Measurements from ENCODE around the gene FAM53C.
"Not testable (repeated sequence)": the region's sequence is repeated elsewhere in the genome, so short reads cannot be mapped to it uniquely, and the experiment has no call there.

FAM53C gene

GRCh38 chr5:138351517-138351916 is 13.5 kb downstream of the FAM53C start:
- DNase-seq, result no peak

GRCh38 chr5:138352071-138352721 is 14.1 kb downstream of the FAM53C start, which contains the start of gene KDM3B:
TSS of gene KDM3B (plus strand) at chr5:138352685. CDS start at chr5:138352796, 111 bp downstream.
- DNase-seq, result peak; percentile 92 to 98

- DNase-seq, result peak; percentile 80 to 87
These were observed 14.9 kb downstream of the FAM53C start for GRCh38 chr5:138352722-138353559.

GRCh38 chr5:138353560-138354080 is 15.6 kb downstream of the FAM53C start:
- peak in 1 of 2 donors; percentile 19 for DNase-seq

GRCh38 chr5:138354387-138354786 is 16.3 kb downstream of the FAM53C start:
- DNase-seq, result no peak

- DNase-seq, result peak; percentile 67 to 68
These were observed 16.9 kb downstream of the FAM53C start for GRCh38 chr5:138354926-138355378.

GRCh38 chr5:138359621-138360020 is 21.6 kb downstream of the FAM53C start:
- DNase-seq, result no peak

GRCh38 chr5:138360941-138361452 is 22.9 kb downstream of the FAM53C start:
- DNase-seq, result no peak

GRCh38 chr5:138364576-138364975 is 26.5 kb downstream of the FAM53C start:
- DNase-seq, result no peak

- DNase-seq, result no peak
These were observed 28.7 kb downstream of the FAM53C start for GRCh38 chr5:138366632-138367382.

- DNase-seq, result peak; percentile 67 to 77
These were observed 31.2 kb downstream of the FAM53C start for GRCh38 chr5:138369261-138369660.

GRCh38 chr5:138369706-138370105 is 31.6 kb downstream of the FAM53C start:
- DNase-seq, result peak; percentile 81 to 94

GRCh38 chr5:138370537-138370936 is 32.5 kb downstream of the FAM53C start:
- peak; percentile 49 to 50 for DNase-seq

GRCh38 chr5:138371454-138371853 is 33.4 kb downstream of the FAM53C start:
- DNase-seq, result no peak

- no peak for DNase-seq
These were observed 34.2 kb downstream of the FAM53C start for GRCh38 chr5:138372225-138372624.

- DNase-seq, result no peak
These were observed 34.6 kb downstream of the FAM53C start for GRCh38 chr5:138372653-138373052.

- DNase-seq, result no peak
These were observed 44.3 kb downstream of the FAM53C start for GRCh38 chr5:138382347-138382746.

GRCh38 chr5:138385660-138386059 is 47.6 kb downstream of the FAM53C start:
- no peak for DNase-seq

GRCh38 chr5:138386290-138386689 is 48.2 kb downstream of the FAM53C start:
- DNase-seq, result no peak

GRCh38 chr5:138389332-138389731 is 51.3 kb downstream of the FAM53C start:
- no peak for DNase-seq

- not testable (repeated sequence) for DNase-seq
These were observed 51.8 kb downstream of the FAM53C start for GRCh38 chr5:138389911-138390310.

- no peak for DNase-seq
These were observed 53.9 kb downstream of the FAM53C start for GRCh38 chr5:138391859-138392386.
